ENCODE measurements around the gene PGM5. TPM values are rescaled to one million over a fixed set of nuclear protein-coding genes. Genes with fewer than 3 reads are reported as not detected.

Gene PGM5
- total RNA-seq, 1 experiment from 2014 or later, result not detected

DNA sequence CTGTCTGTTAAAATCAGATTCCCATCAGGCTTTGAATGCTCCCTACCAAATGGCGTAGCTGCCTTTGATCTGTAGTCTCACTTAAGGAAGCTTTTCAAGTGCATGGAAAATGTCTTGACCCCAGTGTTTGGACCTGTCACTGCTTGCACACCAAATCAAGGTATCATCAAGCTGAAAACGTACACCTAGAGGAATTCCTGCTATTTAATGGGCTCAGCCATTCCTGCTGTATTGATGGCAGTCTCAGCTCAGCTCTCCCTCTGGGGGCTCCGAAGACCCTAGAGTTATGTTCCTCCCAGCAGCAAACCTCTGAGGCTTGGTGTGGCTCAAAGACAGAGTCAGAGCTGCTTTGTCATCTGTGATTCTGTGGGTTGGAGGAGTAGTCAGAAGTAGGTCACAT lies 63.5 kb downstream of the PGM5 start:
- Histone ChIP-seq H3K9me3 (ENCODE audit: control insufficient read depth, low read depth, low read length) (no peaks in the 10 kb centered on the region), H3T11ph (ENCODE audit: low read length) (no peak overlapping the region), H2BK15ac (ENCODE audit: low read depth, low read length) (no peak overlapping the region), H3K27ac (ENCODE audit: insufficient read length, low read depth, low read length) (no peak overlapping the region), H2BK20ac (ENCODE audit: low read depth, low read length, poor library complexity, severe bottlenecking) (no peak overlapping the region), H3K23ac (ENCODE audit: insufficient read length, low read depth, low read length) (no peak overlapping the region), H3K18ac (ENCODE audit: insufficient read length, low read depth, low read length) (no peak overlapping the region), H4K5ac (ENCODE audit: insufficient read length, low read depth, low read length) (no peak overlapping the region), H3K56ac (ENCODE audit: insufficient read length, low read depth, low read length) (no peak overlapping the region), H3K9ac (ENCODE audit: extremely low read depth, insufficient read length, low read length) (no peak overlapping the region), H3K23me2 (ENCODE audit: insufficient read length, low read depth, low read length, poor library complexity, severe bottlenecking) (no peaks in the 10 kb centered on the region), H2AFZ (ENCODE audit: low read length) (no peak overlapping the region), H3K4me2 (ENCODE audit: insufficient read depth, insufficient read length, low read length) (no peak overlapping the region), H4K91ac (ENCODE audit: insufficient read length, low read depth, low read length) (no peak overlapping the region), H4K8ac (replicated peaks; ENCODE audit: insufficient read length, low read depth, low read length) (no peak overlapping the region), H3K4ac (ENCODE audit: low read depth, low read length) (no peak overlapping the region), H2BK5ac (ENCODE audit: insufficient read length, low read length) (no peak overlapping the region), H3K79me2 (ENCODE audit: insufficient read depth, low read length) (no peaks in the 10 kb centered on the region), H2AK5ac (ENCODE audit: insufficient read length, low read length) (no peak overlapping the region), H3K79me1 (ENCODE audit: insufficient read depth, low read depth, low read length, poor library complexity, severe bottlenecking) (no peaks in the 10 kb centered on the region), H2BK120ac (ENCODE audit: low read depth, low read length, poor library complexity, severe bottlenecking) (no peak overlapping the region), H3K4me1 (ENCODE audit: insufficient read depth, low read length) (no peaks in the 10 kb centered on the region), H3K27me3 (ENCODE audit: insufficient read depth, low read length) (no peaks in the 10 kb centered on the region), H4K20me1 (ENCODE audit: control insufficient read depth, insufficient read depth, insufficient read length) (no peaks in the 10 kb centered on the region), H3K14ac (ENCODE audit: insufficient read depth, low read length) (no peak overlapping the region), H2BK12ac (ENCODE audit: insufficient read length, low read depth, low read length) (no peak overlapping the region)
- Mint-ChIP-seq H3K36me3 (ENCODE audit: insufficient read depth in 1 of 3, low read depth in 3 of 3) (no peaks in the 10 kb centered on the region), H3K4me3 (no peak overlapping the region), H3K4me1 (peaks cover 0 to 10% of the 10 kb centered on the region in 2 experiments; a peak in 3 of 4 replicates), H3K9me3 (peaks cover 3 to 8% of the 10 kb centered on the region in 2 experiments; a peak in 3 of 5 replicates), H3K27me3 (ENCODE audit: low read depth) (peaks cover 86% of the 10 kb centered on the region), H3K27ac (no peak overlapping the region)
- no CpG with 5 or more reads among the region's 3 CpGs for WGBS (ENCODE audit: extremely low coverage, insufficient read length, low lambda C conversion rate)
- DNase-seq, result no peak
- TF ChIP-seq, protein P1, sequence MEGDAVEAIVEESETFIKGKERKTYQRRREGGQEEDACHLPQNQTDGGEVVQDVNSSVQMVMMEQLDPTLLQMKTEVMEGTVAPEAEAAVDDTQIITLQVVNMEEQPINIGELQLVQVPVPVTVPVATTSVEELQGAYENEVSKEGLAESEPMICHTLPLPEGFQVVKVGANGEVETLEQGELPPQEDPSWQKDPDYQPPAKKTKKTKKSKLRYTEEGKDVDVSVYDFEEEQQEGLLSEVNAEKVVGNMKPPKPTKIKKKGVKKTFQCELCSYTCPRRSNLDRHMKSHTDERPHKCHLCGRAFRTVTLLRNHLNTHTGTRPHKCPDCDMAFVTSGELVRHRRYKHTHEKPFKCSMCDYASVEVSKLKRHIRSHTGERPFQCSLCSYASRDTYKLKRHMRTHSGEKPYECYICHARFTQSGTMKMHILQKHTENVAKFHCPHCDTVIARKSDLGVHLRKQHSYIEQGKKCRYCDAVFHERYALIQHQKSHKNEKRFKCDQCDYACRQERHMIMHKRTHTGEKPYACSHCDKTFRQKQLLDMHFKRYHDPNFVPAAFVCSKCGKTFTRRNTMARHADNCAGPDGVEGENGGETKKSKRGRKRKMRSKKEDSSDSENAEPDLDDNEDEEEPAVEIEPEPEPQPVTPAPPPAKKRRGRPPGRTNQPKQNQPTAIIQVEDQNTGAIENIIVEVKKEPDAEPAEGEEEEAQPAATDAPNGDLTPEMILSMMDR (conservative IDR thresholded peaks at IDR 0.05), result no peak
